SH-SY5Y (cell line): ENCODE results near the gene GRK6.

Source experiments
- GATA2 ChIP-seq: IDR thresholded peaks from 2 replicates; pipeline ENCODE4 v1.6.1; 2011; ENCODE audit warnings: mild to moderate bottlenecking, low read depth, low read length
- GATA3 ChIP-seq: IDR thresholded peaks from 2 replicates; pipeline ENCODE4 v1.6.1; 2011; ENCODE audit warnings: low read depth, mild to moderate bottlenecking, low read length, moderate library complexity

The GRK6 gene

DNA sequence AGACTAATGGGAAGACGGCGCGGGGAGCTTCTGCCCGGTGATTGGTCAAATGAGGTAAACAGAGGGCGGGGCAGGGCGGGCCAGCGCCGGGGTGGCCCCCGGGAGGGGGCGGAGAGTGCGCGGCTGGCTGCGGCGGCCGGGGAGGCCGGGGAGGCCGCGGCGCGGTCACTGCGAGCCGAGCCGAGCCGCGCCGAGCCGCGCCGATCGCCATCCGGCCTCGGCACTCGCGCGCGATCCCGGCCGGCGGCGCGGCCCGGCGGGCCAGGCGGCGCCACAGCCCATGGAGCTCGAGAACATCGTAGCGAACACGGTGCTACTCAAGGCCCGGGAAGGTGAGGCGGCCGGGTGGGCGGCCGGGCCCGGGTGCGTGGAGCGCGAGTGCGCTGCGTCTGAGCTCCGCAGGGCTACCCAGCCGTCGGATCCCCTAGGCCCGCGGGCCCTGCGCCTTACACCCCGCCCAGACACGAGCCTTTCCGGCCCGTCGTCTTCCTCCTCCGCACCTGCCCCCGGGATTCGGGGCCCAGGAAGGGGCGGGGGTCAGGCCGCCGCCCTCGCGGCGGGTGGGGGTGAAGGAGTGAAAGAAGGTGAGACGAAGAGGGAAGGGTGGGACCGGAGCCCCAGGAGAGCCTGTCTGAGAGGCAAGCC, at the start of gene GRK6:
TSS of gene GRK6 (plus strand) at position 111 of the 645 bp plus-strand sequence. CDS start at position 281, 170 bp downstream.
- TF ChIP-seq GATA2 (no peak), GATA3 (no peak)

DNA sequence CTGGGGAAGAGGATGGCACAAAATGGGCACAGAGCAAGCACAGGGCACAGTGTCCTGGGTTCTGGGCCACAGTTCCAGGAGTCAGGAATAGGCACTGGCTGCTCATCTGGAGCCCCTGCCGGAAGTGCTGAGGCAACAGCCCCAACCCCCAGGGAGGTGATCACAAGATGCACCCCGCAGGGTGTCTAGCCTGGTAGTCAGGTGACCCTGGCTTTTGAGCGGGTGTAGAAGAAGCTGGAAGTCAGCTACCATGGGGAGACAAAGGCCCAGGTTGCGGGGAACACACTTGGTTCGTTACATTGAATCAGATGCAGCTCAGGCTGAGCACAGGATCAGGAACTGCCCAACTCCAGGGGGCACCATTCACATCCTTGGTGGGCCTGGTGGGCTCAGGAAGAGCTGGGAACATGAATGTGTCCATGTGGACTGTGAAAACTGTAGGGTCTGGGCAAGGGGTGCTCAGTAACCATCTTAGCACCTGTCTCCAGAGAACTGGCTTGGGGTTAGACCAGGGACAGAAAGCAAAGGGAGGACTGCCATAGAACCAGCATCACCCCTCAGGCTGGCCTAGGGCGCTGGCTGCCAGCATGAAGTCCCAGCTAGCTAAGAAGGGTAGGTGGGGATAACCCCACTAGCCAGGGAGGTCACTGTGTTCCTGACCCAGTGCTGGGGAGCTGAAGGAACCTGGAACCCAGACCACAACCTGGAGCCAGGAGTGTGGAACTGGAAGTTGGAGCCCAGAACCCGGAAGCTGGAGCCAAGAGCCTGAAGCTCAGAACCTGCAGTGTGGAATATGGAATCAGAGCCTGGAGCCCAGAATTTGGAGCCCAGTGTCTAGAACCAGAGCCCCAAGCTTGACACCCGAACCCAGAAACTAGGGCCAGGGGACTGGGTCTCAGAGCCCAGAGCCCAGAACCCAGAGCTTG, 48.4 kb upstream of the GRK6 start:
- TF ChIP-seq GATA3, result no peak
- TF ChIP-seq GATA2, result no peak

DNA sequence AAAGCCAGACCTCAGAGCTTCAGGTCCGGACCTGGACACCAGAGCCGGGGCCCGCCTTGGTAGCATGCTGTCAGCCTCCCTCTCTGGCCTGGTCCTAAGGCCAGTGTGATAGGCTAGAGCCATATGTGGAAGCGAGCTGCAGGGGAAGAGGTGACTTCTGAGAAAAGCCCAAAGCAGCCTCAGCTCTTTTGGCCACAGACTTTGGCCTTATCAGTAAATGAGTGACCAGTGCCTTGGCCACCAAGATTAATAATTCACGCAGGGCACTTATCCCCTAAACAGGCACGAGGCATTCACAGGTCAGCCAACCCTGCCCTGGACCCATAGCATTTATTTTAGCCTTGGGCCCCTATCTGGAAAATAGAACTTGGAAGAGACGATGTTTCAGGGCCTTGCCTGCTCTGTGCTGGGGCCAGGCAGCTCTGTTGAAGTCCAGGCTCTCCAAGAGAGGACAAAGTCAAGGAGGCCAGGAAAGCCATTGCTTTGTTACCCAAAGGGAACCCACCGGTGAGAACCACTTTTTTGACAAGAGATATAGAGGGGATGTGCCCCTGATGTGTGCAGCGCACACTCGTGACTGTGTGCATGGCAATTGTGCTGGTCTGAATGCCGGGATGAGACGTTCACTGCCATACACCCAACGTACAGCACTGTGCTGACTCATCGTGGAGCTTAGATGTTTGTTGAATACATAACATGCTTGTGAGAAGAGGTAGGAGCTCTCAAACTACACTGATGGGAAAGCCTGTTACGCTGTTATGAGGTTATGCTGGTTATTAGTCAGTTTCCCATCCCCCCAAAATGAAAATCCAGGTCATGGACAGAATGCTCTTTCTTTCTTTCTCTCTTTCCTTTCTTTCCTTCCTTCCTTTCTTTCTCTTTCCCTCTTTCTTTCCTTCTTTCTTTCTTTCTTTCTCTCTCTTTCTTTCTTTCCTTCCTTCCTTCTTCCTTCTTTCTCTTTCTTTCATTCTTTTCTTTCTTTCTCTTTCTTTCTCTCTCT, 47.3 kb upstream of the GRK6 start:
- TF ChIP-seq GATA2, result no peak
- no peak for TF ChIP-seq GATA3

DNA sequence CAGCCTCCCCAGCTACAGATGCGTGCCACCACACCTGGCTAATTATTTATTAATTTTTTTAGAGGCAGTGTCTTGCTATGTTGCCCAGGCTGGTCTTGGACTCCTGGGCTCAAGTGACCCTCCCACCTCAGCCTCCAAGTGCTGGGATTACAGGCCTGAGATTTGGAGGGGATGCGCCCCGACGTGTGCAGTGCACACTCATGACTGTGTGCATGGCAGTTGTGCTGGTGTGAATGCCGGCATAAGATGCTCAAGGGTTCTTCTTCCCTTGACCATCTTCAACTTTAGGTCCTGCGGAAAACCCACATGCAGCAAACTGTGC, 45.7 kb upstream of the GRK6 start:
- TF ChIP-seq GATA3, result no peak
- no peak for TF ChIP-seq GATA2

DNA sequence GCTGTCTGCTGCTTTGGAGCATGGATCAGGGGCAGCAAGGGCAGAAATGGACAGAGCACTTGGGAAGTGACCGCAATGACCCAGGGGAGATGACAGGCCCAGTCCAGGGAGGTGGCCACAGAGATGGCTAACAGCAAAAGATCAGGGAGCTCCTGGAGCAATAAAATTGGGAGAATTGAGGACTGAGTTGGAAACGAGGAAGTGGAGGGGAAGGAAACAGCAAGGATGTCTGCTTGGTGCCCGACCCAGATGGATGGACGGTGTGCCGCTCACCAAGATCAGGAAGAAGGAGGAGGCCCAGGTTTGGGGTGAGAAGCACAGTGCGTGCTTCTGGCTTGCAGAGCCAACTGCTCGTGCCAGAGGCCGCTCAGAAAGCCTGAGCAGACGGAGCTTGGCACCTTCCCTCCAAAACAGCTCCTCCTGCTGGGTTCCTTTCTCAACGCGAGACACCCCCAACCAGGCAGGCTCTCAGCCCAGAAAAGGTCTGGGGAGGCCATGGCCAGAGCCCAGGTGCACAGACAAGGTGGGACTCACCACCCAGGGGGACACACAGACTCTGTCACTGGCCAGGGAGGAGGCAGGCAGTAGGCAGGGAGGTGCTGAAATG, 44.0 kb upstream of the GRK6 start:
- no peak for TF ChIP-seq GATA3
- no peak for TF ChIP-seq GATA2

DNA sequence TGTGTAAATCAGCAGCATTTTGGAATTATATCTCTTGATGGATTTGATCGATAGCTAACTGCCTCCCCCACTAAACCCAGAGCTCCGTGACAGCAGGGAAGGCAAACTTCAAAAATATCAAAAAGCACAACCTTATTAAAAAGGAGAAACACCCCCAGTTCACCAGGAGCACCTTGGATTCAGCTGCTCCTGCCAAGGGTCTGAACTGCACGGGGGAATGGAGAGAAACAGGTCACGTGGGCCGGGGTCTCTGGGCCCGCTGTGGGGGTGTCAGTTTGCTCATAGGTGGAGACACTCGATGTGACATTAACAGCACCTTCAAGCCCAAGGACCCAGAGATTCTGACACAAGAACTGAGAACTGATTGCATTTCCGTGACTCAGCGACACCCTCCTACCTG, 43.3 kb upstream of the GRK6 start:
- no peak for TF ChIP-seq GATA2
- TF ChIP-seq GATA3, result no peak

DNA sequence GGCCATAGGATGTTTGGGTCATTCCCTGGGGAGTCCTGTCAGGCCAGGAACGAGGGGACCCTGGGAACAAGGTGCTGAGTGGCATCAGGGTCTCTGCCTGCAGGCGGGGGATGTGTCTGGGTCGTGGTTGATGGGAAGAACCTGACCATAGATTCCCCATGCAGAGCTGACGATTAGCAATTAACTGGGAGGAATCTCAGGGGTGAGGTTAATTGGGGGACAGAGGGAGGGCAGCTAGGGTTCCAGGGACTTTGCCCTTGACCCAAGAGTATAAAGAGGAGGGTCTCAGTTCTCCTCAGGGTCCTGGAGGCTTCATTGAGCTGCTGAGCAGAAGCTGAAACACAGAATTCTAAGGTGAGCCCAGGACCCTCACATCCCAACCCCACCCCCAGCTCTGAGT, 42.3 kb upstream of the GRK6 start, which contains the start of gene SLC34A1:
TSS of gene SLC34A1 (plus strand) at position 301 of the 400 bp plus-strand sequence. CDS start 1,308 bp downstream, outside the sequence.
- TF ChIP-seq GATA2, result no peak
- TF ChIP-seq GATA3, result no peak

DNA sequence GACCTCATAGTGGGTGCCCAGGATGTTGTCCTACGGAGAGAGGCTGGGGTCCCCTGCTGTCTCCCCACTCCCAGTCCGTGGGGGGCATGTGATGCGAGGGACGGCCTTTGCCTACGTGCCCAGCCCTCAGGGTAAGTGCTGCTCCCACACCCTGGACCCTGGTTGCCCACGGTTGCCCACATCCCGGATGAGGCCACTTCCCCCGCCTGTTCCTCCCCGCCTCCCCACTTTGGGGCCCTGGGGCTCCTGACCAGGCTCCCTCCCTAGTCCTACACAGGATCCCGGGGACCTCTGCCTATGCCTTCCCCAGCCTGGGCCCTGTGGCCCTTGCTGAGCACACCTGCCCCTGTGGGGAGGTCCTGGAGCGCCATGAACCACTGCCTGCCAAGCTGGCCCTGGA, 40.8 kb upstream of the GRK6 start:
- TF ChIP-seq GATA3 (no peak), GATA2 (no peak)

DNA sequence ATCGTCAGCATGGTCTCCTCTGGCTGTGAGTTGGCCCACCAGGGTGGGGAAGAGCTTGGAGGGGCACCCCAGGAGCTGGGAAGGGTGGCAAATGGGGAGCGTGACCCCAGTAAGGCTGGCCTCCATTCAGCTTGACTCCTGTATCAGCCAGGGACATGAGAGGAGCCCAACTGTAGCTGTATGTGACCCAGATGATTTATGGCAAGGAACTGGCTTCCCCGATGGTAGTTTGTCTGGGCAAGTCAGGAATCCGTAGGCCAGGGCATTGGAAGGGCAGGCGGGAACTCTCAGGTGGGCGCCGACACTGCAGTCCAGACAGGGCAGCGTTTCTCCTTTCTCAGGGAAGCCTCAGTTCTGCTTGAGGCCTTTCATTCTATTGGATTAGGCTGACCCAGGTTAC, 39.9 kb upstream of the GRK6 start:
- TF ChIP-seq GATA2, result no peak

DNA sequence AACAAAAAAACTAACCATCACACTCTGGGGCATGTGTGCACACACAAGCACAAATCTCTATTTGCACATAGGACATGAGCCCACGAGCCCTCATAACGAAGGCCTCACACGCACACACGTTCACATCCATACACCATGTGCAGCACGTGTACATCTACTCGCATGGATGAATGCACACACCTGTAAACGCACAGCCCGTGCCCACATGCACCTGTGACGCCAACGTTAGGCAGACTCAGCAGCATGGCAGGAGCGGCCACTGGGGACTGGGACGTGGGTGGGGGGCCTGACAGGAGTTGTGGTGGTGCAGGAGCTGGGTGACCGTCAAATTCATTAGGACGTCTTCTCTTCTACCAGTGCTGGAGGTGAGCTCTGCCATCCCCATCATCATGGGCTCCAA, 39.1 kb upstream of the GRK6 start:
- no peak for TF ChIP-seq GATA2
- TF ChIP-seq GATA3, result no peak

DNA sequence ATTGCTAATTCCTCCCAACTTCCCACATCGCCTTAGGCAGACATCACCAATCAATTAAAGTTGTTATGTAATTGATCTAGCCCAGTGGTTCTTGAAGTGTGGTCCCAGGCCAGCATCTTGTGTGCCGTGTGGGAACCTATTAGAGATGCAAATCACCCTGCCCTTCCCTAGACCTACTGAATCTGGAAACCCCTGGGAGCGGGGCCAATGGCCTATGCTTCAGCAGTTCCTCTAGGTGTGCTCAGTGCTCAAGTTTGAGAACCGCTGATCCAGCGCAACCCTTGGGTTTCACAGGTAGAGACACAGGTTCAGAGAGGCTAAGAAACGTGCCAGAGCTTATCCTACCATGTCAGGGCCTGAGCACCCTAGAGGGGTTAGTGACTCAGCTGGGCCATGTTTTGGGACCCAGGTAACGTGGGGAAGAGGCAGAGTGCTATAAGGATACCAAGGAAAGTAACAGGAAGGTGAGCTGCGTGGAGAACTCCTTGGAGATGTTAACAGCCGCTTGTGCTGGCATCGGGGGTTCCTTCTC, 37.9 kb upstream of the GRK6 start:
- TF ChIP-seq GATA2, result no peak
- TF ChIP-seq GATA3, result no peak

DNA sequence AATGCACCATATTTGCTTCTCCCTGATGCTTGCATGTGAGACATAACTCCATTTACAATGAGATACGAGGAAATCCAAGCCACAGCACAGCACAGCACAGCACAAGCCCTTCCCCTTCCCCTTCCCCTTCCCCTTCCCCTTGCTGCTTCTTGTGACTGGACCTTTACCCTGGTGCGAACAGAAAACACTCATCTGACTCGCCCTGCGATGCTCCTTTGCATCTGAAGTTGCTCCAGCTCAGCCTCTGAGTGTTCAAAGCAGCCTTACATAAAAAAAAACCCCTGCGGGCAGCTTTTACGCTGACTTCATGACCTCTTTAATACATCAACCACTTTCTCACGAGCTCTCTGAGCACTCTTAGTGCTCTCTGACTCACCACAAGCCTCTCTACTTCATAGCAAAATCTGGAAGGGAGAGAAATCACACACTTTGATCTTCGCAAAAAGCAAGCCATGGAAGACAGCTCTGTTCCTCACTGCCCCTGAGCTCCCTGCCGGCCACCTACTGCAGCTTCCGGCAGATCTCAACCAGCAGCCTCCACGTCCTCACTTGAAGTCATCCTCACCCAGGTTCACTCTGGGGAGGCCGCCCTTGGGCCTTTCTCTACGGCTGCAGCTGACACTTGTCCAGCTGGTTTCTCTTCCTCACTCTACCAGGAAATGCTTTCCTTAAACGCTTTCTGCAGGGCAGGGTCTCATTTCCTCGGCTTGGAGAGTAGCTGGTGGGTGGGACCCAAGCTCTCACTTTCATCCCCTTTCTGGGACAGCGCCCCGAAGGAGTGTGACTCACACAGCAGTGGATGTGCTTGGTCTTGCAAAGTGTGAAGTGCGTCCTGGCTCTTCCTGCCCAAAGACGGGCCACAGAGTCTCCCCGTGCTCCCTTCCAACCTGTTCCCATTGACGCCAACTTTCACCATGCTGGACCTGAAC, 37.0 kb upstream of the GRK6 start:
- TF ChIP-seq GATA3 (no peak), GATA2 (no peak)
